ENCODE data around the gene EML6. TPM values are rescaled to one million over a fixed set of nuclear protein-coding genes. Genes with fewer than 3 reads are reported as not detected.

Gene EML6
- total RNA-seq, 2 experiments from 2014 or later = 1.2 to 1.7 TPM

DNA sequence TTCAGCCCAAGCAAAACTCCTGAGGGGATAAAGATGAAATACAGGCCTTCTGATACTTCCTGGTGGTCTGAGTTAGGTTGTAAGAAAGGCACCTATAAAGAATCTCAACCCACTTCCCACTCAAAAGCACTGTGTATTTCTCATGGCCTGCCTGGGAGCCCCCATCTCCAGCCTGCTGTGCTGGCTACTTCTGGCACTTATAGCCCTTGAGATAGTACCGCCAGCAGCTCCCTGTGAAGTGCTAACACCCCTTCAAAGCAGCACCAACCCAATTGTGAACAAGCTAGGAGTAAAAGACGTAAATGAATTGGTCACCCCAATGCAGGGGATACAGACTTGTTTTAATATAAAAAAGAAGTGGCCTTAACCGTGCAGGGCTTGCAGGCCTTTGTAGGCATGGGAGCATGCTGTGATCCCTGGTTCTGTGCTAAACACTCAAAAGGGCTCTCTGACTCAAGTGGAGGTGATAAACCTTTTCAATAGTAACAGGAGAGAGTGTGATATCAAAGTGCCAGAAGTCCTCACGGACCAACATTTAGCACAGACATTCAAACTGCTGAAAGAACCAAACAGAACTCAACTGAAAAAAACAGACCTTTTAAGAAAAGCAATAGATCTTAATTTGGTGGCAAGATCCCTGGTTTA is 246.0 kb downstream of the EML6 start:
- Mint-ChIP-seq H3K36me3 (ENCODE audit: low read depth) (peaks cover 18% of the 10 kb centered on the region), H3K27me3 (no peaks in the 10 kb centered on the region), H3K9me3 (no peaks in the 10 kb centered on the region), H3K4me3 (no peak overlapping the region), H3K27ac (no peak overlapping the region), H3K4me1 (ENCODE audit: low read depth) (peaks cover 32% of the 10 kb centered on the region)
- TF ChIP-seq, protein P1, sequence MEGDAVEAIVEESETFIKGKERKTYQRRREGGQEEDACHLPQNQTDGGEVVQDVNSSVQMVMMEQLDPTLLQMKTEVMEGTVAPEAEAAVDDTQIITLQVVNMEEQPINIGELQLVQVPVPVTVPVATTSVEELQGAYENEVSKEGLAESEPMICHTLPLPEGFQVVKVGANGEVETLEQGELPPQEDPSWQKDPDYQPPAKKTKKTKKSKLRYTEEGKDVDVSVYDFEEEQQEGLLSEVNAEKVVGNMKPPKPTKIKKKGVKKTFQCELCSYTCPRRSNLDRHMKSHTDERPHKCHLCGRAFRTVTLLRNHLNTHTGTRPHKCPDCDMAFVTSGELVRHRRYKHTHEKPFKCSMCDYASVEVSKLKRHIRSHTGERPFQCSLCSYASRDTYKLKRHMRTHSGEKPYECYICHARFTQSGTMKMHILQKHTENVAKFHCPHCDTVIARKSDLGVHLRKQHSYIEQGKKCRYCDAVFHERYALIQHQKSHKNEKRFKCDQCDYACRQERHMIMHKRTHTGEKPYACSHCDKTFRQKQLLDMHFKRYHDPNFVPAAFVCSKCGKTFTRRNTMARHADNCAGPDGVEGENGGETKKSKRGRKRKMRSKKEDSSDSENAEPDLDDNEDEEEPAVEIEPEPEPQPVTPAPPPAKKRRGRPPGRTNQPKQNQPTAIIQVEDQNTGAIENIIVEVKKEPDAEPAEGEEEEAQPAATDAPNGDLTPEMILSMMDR (IDR thresholded peaks at IDR 0.05) = no peak
- no peak for ATAC-seq
- CTCF ChIA-PET = interaction anchor here (0.9 to 1.2 kb wide), 2 partner anchors 14 to 206 kb away, joined by 3 read pairs; no protein-coding TSS in a partner anchor
- POLR2A ChIA-PET = no interaction called here
- no peak for DNase-seq
- intact Hi-C loops (cut with micrococcal nuclease) = no loop called here

DNA sequence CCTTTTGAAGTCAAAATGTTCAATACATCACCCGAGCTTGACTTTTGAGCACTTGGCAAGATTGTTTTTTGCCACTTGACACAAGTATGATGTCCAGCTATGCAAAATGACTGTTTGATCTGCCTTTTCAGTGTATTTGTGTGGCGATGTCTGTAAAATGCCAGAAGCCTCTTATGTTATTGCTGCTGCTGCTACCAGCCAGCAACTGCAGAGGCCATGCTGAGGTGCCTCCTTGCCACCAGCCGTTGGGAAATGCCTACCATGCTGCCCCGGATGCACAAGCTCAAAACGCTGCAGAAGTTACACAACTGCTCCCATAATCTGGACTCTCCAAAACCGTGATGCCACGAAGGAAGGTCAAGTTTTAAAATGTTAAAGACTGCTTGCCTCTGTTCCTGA is 246.5 kb downstream of the EML6 start:
- CTCF ChIA-PET = interaction anchor here (0.9 to 1.6 kb wide), 3 partner anchors 14 to 205 kb away, joined by 3 read pairs; no protein-coding TSS in a partner anchor
- no peaks in the 10 kb centered on the region for H3K9me3 Mint-ChIP-seq
- no peak overlapping the region for H3K27ac Mint-ChIP-seq

DNA sequence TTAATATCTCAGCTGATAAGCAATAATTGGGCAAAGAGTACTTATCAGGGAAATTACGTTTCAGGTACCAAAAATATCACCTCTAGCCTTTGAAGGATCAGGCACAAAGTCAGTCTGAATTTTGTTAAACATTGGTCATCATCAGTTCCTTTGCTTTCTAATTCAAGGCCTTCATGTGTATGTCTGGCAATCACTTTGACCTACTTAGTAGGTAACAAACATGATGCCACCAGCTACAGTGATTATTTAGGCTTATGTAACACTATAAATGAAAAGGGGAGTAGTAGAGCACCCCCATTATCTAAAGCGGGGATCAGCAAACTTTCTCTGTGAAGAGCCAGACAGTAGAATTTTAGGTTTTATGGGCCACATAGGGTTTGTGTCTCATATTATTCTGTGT is 251.7 kb downstream of the EML6 start:
- ChIA-PET POLR2A (no interaction called here), CTCF (no interaction called here)
- H3K27ac Mint-ChIP-seq = no peak overlapping the region
- ATAC-seq (no peak), DNase-seq (no peak)
- H3K27me3 Mint-ChIP-seq = no peaks in the 10 kb centered on the region
- no peak overlapping the region for H3K4me3 Mint-ChIP-seq
- intact Hi-C loops (cut with micrococcal nuclease) = no loop called here
- H3K9me3 Mint-ChIP-seq = no peaks in the 10 kb centered on the region
- H3K4me1 Mint-ChIP-seq (ENCODE audit: low read depth) = peaks cover 34% of the 10 kb centered on the region
- H3K36me3 Mint-ChIP-seq (ENCODE audit: low read depth) = peaks cover 16% of the 10 kb centered on the region
- TF ChIP-seq, protein P1 (IDR thresholded peaks at IDR 0.05) = no peak

More for the DNA sequence above, 246.5 kb downstream of the EML6 start:
- intact Hi-C loops (cut with micrococcal nuclease) = no loop called here
- no peak overlapping the region for H3K4me3 Mint-ChIP-seq
- DNase-seq (no peak), ATAC-seq (no peak)
- no peaks in the 10 kb centered on the region for H3K27me3 Mint-ChIP-seq
- TF ChIP-seq, protein P1 (IDR thresholded peaks at IDR 0.05) = no peak
- peaks cover 31% of the 10 kb centered on the region for H3K4me1 Mint-ChIP-seq (ENCODE audit: low read depth)
- peaks cover 20% of the 10 kb centered on the region for H3K36me3 Mint-ChIP-seq (ENCODE audit: low read depth)
- POLR2A ChIA-PET = no interaction called here

DNA sequence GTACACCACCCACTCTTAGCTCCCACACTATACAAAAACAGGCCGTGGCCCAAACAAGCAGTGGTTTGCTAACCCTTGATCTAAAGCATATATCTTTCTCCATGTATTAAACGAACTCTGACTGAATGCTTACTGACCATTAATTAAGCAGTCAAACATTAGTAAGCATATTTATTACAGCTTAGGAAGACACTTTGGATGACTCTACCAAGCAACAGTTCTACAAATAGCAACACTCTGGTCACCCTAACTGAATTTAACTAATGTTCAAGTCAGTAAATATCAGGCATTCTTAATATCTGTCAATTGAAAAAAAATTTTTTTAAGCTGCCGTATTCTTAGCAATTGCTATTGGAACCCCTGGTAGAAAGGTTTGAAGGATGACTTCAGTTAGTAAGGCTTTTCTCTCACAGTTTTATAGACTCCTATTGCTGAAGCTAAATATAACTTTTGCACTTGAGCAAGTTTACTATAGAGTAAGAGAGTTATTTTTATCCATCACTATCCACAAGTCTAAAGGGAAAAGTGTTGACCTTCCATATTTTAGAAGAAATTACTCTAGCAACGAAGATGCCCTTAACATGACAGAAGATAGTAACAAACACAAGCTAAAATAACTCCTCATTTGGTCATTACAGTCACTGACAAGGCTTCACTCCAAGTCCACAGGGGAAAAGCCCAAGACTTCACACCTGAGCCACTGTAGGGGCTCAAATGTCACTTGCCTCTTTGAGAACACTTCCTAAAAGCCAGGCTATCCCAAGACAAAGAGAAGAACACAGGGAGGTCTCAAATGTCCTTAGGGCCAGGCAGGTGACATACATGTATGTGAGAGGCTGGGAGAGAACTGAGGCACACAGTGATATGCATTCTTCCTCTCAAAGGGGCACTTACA is 252.4 kb downstream of the EML6 start:
- intact Hi-C loops (cut with micrococcal nuclease) = no loop called here
- POLR2A ChIA-PET = no interaction called here
- TF ChIP-seq, protein P1 (IDR thresholded peaks at IDR 0.05) = no peak
- Mint-ChIP-seq H3K9me3 (no peaks in the 10 kb centered on the region), H3K4me1 (ENCODE audit: low read depth) (peaks cover 36% of the 10 kb centered on the region), H3K36me3 (ENCODE audit: low read depth) (peaks cover 14% of the 10 kb centered on the region), H3K27me3 (no peaks in the 10 kb centered on the region), H3K27ac (no peak overlapping the region), H3K4me3 (no peak overlapping the region)
- ATAC-seq (no peak), DNase-seq (no peak)
- CTCF ChIA-PET = no interaction called here

DNA sequence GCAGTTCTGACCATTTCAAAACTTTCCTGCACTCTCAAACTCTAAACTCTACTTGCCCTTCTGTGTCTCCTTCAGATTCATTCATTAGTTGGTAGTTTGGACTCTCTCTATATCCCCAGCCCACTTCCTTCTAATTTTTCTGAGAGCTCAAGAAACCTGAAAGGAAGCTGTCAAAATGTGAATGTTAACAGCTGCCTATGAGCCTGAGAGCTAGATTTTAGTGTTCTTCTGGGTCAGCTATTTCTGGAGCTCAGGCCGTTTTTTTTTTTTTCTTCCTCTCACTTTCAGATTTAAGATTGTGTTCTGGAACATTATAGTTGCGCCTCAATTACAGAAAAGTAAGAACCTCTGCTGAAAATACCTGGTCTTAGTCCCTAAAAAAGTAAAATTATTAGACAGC is 253.7 kb downstream of the EML6 start:
- no peak for ATAC-seq
- TF ChIP-seq, protein P1 (IDR thresholded peaks at IDR 0.05) = no peak
- Mint-ChIP-seq H3K27ac (no peak overlapping the region), H3K9me3 (no peaks in the 10 kb centered on the region), H3K4me3 (no peak overlapping the region), H3K4me1 (ENCODE audit: low read depth) (peaks cover 33% of the 10 kb centered on the region), H3K27me3 (no peaks in the 10 kb centered on the region), H3K36me3 (ENCODE audit: low read depth) (peaks cover 18% of the 10 kb centered on the region)
- CTCF ChIA-PET = no interaction called here
- POLR2A ChIA-PET = interaction anchor here (0.9 kb wide), 1 partner anchor 10 kb away, joined by 3 read pairs; no protein-coding TSS in a partner anchor
- intact Hi-C loops (cut with micrococcal nuclease) = no loop called here
- DNase-seq = no peak

Data from activated CD8-positive, alpha-beta T cell treated with anti-CD3 and anti-CD28 coated beads for 36 hours (primary cell).